SK-N-SH (cell line): ENCODE measurements around the gene CCNY. TPM values are rescaled to one million over a fixed set of nuclear protein-coding genes. Genes with fewer than 3 reads are reported as not detected.

Source experiments
- CTCF ChIA-PET: fragments of 300-600, 350-600 bp; formaldehyde crosslinking; extraction: SDS; loops from one replicate; lab custom pipeline; 2021; lab: Yijun Ruan, JAX
- POLR2A ChIA-PET: fragments of 350-600 bp; sonication (Branson Sonifier 250); formaldehyde crosslinking; extraction: SDS; loops from one replicate; lab custom pipeline; 2020; ENCODE audit warnings: antibody characterized with exemption, inconsistent platforms; lab: Yijun Ruan, JAX
- DNase-seq: peaks from one replicate; pipeline ENCODE4 v3.0.0; 2012
- H2AFZ ChIP-seq: fragments of 200-600 bp; sonication (generic); 2 replicates; pipeline ENCODE4 v1.8.1; 2016; ENCODE audit warnings: antibody characterized with exemption, mild to moderate bottlenecking, low read depth
- H3F3A ChIP-seq: fragments of 200-600 bp; sonication (generic); replicated peaks from 2 replicates; pipeline ENCODE3; 2016; ENCODE audit warnings: antibody characterized with exemption, mild to moderate bottlenecking; ENCODE audit not compliant: insufficient read depth
- H3K27ac ChIP-seq, 2 experiments: fragments of 200-500 bp in 1 of 2; fragments of 200-600 bp in 1 of 2; sonication (Bioruptor generic) in 1 of 2; sonication (generic), shearing (Covaris generic) in 1 of 2; 2 replicates each; pipeline versions ENCODE4 v1.5.1 to v1.6.1; 2014 to 2016; ENCODE audit warnings: low read depth in 2 of 2, inconsistent platforms in 1 of 2, low read length in 1 of 2, mild to moderate bottlenecking in 1 of 2, mixed read lengths in 1 of 2
- H3K27me3 ChIP-seq: fragments of 200-600 bp; sonication (generic), shearing (Covaris generic); 2 replicates; pipeline ENCODE4 v1.6.1; 2016; ENCODE audit warnings: mixed run types; ENCODE audit not compliant: insufficient read depth
- H3K36me3 ChIP-seq, 2 experiments: fragments of 200-500 bp in 1 of 2; fragments of 200-600 bp in 1 of 2; sonication (Bioruptor generic) in 1 of 2; sonication (generic) in 1 of 2; replicated peaks in 1 of 2; 2 replicates each; pipeline versions ENCODE3 to v1.5.1; 2014 to 2016; ENCODE audit warnings: low read length in 1 of 2, mild to moderate bottlenecking in 1 of 2; ENCODE audit not compliant: insufficient read depth in 2 of 2, control insufficient read depth in 1 of 2
- H3K4me1 ChIP-seq, 2 experiments: fragments of 200-500 bp in 1 of 2; fragments of 200-600 bp in 1 of 2; sonication (Bioruptor generic) in 1 of 2; sonication (generic), shearing (Covaris generic) in 1 of 2; 2 replicates each; pipeline versions ENCODE4 v1.5.1 to v1.6.1; 2014 to 2016; ENCODE audit warnings: low read depth in 1 of 2, low read length in 1 of 2, mixed run types in 1 of 2; ENCODE audit not compliant: insufficient read depth in 2 of 2, control insufficient read depth in 1 of 2
- H3K4me2 ChIP-seq: fragments of 200-600 bp; sonication (generic), shearing (Covaris generic); 2 replicates; pipeline ENCODE4 v1.6.1; 2017; ENCODE audit warnings: mixed run types
- H3K4me3 ChIP-seq, 2 experiments: fragments of 200-500 bp in 1 of 2; fragments of 200-600 bp in 1 of 2; sonication (Bioruptor generic) in 1 of 2; sonication (generic), shearing (Covaris generic) in 1 of 2; 2 replicates each; pipeline versions ENCODE4 v1.5.1 to v1.8.1; 2014 to 2016; ENCODE audit warnings: low read depth in 2 of 2, inconsistent platforms in 1 of 2, low read length in 1 of 2, mild to moderate bottlenecking in 1 of 2, mixed read lengths in 1 of 2, moderate library complexity in 1 of 2
- H3K79me2 ChIP-seq: fragments of 200-600 bp; sonication (generic); 2 replicates; pipeline ENCODE4 v1.8.1; 2017; ENCODE audit warnings: mild to moderate bottlenecking; ENCODE audit not compliant: insufficient read depth
- H3K9ac ChIP-seq: fragments of 200-600 bp; sonication (generic); 2 replicates; pipeline ENCODE4 v1.6.1; 2017; ENCODE audit warnings: mixed run types
- H3K9me2 ChIP-seq: fragments of 200-600 bp; sonication (generic); 2 replicates; pipeline ENCODE4 v1.6.1; 2017; ENCODE audit warnings: mixed run types
- H3K9me3 ChIP-seq: fragments of 200-600 bp; sonication (generic); 2 replicates; pipeline ENCODE4 v1.6.1; 2017; ENCODE audit warnings: mixed run types, mild to moderate bottlenecking, moderate library complexity
- H4K20me1 ChIP-seq: fragments of 200-600 bp; sonication (generic); 2 replicates; pipeline ENCODE4 v1.6.1; 2017; ENCODE audit warnings: mild to moderate bottlenecking, mixed run types; ENCODE audit not compliant: insufficient read depth
- CHD2 ChIP-seq: fragments of 150-350 bp; IDR thresholded peaks from 2 replicates; pipeline ENCODE4 v1.6.1; 2018; ENCODE audit warnings: low read length; ENCODE audit not compliant: partially characterized antibody
- CTCF ChIP-seq: fragments of 200-600 bp; sonication (generic); IDR thresholded peaks from 2 replicates; pipeline ENCODE4 v1.6.1; 2017; ENCODE audit warnings: antibody characterized with exemption, mild to moderate bottlenecking, moderate library complexity
- FOSL2 ChIP-seq: IDR thresholded peaks from 2 replicates; pipeline ENCODE4 v1.4.0; 2012; ENCODE audit warnings: low read depth, mild to moderate bottlenecking, moderate library complexity, borderline replicate concordance
- JUND ChIP-seq: IDR thresholded peaks from 2 replicates; pipeline ENCODE4 v1.4.0; 2012
- MEF2A ChIP-seq: IDR thresholded peaks from 2 replicates; pipeline ENCODE4 v1.4.0; 2012; ENCODE audit warnings: low read depth, borderline replicate concordance
- POLR2AphosphoS5 ChIP-seq: IDR thresholded peaks from 2 replicates; pipeline ENCODE4 v1.6.1; 2012; ENCODE audit warnings: low read depth, low read length
- RAD21 ChIP-seq: IDR thresholded peaks from 2 replicates; pipeline ENCODE4 v1.6.1; 2012; ENCODE audit warnings: mild to moderate bottlenecking, low read length
- REST ChIP-seq: IDR thresholded peaks from 2 replicates; pipeline ENCODE4 v1.6.1; 2012; ENCODE audit warnings: mild to moderate bottlenecking, low read depth, low read length, moderate library complexity
- RXRA ChIP-seq: IDR thresholded peaks from 2 replicates; pipeline ENCODE4 v1.4.0; 2012; ENCODE audit warnings: low read depth, mild to moderate bottlenecking, borderline replicate concordance
- USF2 ChIP-seq: fragments of 150-350 bp; IDR thresholded peaks from 2 replicates; pipeline ENCODE4 v1.6.1; 2017; ENCODE audit warnings: antibody characterized with exemption, low read length, low read depth, borderline replicate concordance
- YY1 ChIP-seq: IDR thresholded peaks from 2 replicates; pipeline ENCODE4 v1.4.0; 2012; ENCODE audit warnings: low read depth, mild to moderate bottlenecking
- WGBS: methylation state at CpG from one replicate; pipeline ENCODE4 v1.1.6; 2017; ENCODE audit warnings: low lambda C conversion rate; 5-methylcytosine and 5-hydroxymethylcytosine counted together
- polyA plus RNA-seq, 3 experiments: library from polyadenylated mRNA; depleted of rRNA; stranded (reverse); fragments of >200 nt; gene quantifications; 2 replicates each; pipeline ENCODE4 v1.2.3, GENCODE V29; 2012
- TF ChIP-seq, protein P1 (sequence below): IDR thresholded peaks from 2 replicates; pipeline ENCODE4 v1.4.0; 2012; ENCODE audit warnings: low read depth
- TF ChIP-seq, protein P2 (sequence below): IDR thresholded peaks from 2 replicates; pipeline ENCODE4 v1.4.0; 2012; ENCODE audit warnings: low read depth, borderline replicate concordance

The CCNY gene
- polyA plus RNA-seq, 1 of the 3 experiments (the other 2 are of a cell fraction), result 29.4 TPM

DNA sequence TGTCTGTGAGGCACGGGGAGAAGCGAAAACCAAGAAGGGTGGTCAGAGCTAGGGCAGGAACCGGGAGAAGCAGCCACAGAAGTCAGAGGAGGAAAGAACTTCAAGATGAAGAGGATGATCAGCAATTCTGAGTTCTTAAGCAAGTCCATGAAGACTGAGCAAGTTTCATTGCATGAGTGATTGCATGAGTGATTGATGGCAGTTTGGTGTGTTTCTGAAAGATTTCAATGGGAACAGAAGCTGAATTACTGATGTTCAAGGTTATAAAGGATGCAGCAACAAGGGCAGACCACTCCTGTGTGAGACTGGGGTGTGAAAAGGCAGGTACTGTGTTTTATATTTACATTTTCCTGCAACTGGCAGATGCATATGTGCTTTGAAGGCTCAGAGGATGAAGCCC lies 35.4 kb downstream of the CCNY start:
- Histone ChIP-seq H2AFZ (no peak overlapping the region), H4K20me1 (peaks cover 84% of the 10 kb centered on the region), H3K36me3 (no peaks in the 10 kb centered on the region), H3K27me3 (no peaks in the 10 kb centered on the region), H3K9ac (no peak overlapping the region), H3K79me2 (peaks cover 100% of the 10 kb centered on the region), H3K9me3 (no peaks in the 10 kb centered on the region), H3K4me3 (no peak overlapping the region), H3K4me1 (peaks cover 6 to 12% of the 10 kb centered on the region in 2 experiments; a peak in 3 of 4 replicates), H3K9me2 (no peaks in the 10 kb centered on the region), H3F3A (no peaks in the 10 kb centered on the region), H3K27ac (no peak overlapping the region), H3K4me2 (no peak overlapping the region)
- no peak for DNase-seq
- ChIA-PET CTCF (interaction anchor here (1.5 kb wide), 1 partner anchor 377 kb away, joined by 3 read pairs; no protein-coding TSS in a partner anchor), POLR2A (no interaction called here)
- WGBS, result 96% methylated on average over 3 of the region's 3 CpGs
- TF ChIP-seq RAD21, result no peak
- no peak for TF ChIP-seq CTCF

- Histone ChIP-seq H3K4me3 (no peak overlapping the region), H3K4me2 (no peak overlapping the region)
- POLR2A ChIA-PET, result no interaction called here
- TF ChIP-seq, protein P1, sequence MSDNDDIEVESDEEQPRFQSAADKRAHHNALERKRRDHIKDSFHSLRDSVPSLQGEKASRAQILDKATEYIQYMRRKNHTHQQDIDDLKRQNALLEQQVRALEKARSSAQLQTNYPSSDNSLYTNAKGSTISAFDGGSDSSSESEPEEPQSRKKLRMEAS, result no peak
- TF ChIP-seq, all 33 proteins: peak for 0
- Histone ChIP-seq H3K9me2 (no peaks in the 10 kb centered on the region), H3K36me3 (no peaks in the 10 kb centered on the region), H3K27ac (no peak overlapping the region), H4K20me1 (peaks cover 81% of the 10 kb centered on the region), H3K9ac (no peak overlapping the region), H3F3A (no peaks in the 10 kb centered on the region), H3K9me3 (no peaks in the 10 kb centered on the region), H3K79me2 (peaks cover 100% of the 10 kb centered on the region), H3K27me3 (no peaks in the 10 kb centered on the region), H2AFZ (no peak overlapping the region), H3K4me1 (peaks cover 6 to 12% of the 10 kb centered on the region in 2 experiments; a peak in 3 of 4 replicates)
- CTCF ChIA-PET, result interaction anchor here (1.5 kb wide), 1 partner anchor 377 kb away, joined by 3 read pairs; no protein-coding TSS in a partner anchor
- DNase-seq, result no peak
- WGBS, result 91% methylated on average over 5 of the region's 5 CpGs
Observed at GRCh38 chr10:35372329-35372728, 36.0 kb downstream of the CCNY start.

DNA sequence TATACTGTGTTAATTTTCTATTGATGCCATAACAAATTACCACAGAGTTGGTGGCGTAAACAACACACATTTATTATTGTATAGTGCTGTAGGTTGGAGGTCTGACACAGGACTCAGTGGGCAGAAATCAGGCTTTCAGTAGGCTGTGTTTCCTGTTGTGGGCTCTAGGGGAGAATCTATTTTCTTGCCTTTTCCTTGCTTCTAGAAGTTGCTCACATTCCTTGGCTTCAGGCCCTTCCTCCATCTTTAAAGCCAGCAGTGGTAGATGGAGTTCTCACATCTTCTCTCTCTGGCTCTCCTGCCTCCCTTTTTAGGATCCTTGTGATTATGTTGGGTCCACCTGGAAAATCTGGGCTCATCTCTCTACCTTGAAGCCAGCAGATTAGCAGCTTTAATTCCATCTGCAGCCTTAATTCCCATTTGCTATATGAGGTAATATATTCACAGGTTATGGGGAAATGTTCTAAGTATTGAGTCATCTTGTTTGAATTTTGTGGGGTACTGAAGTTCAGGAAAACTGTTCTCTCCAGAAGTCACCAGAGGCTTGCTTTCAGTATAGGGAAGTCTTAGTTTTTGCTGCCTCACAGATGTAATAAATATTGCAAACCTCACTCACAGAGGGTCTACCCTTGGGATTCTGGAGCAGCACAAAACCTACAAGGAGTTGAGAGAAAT lies 38.9 kb downstream of the CCNY start:
- Histone ChIP-seq H3K79me2 (peaks cover 99% of the 10 kb centered on the region), H3F3A (no peaks in the 10 kb centered on the region), H3K9ac (no peak overlapping the region), H3K27me3 (no peaks in the 10 kb centered on the region), H3K9me2 (no peaks in the 10 kb centered on the region), H3K36me3 (no peaks in the 10 kb centered on the region), H3K9me3 (no peaks in the 10 kb centered on the region), H3K4me2 (no peak overlapping the region), H3K4me1 (peaks cover 5 to 20% of the 10 kb centered on the region in 2 experiments; a peak in 2 of 4 replicates), H3K4me3 (no peak overlapping the region), H4K20me1 (peaks cover 79% of the 10 kb centered on the region), H2AFZ (no peak overlapping the region), H3K27ac (no peak overlapping the region)
- POLR2A ChIA-PET, result no interaction called here
- no peak for DNase-seq
- 100% methylated on average over 1 of the region's 1 CpG for WGBS
- CTCF ChIA-PET, result interaction anchor here (1.0 kb wide), 1 partner anchor 19 kb away, joined by 3 read pairs; no protein-coding TSS in a partner anchor
- TF ChIP-seq, protein P2, sequence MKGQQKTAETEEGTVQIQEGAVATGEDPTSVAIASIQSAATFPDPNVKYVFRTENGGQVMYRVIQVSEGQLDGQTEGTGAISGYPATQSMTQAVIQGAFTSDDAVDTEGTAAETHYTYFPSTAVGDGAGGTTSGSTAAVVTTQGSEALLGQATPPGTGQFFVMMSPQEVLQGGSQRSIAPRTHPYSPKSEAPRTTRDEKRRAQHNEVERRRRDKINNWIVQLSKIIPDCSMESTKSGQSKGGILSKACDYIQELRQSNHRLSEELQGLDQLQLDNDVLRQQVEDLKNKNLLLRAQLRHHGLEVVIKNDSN, result no peak
- TF ChIP-seq REST (no peak), FOSL2 (no peak), JUND (no peak), USF2 (no peak), POLR2AphosphoS5 (no peak), RXRA (no peak), CHD2 (no peak), YY1 (no peak), MEF2A (no peak)
